CD4-positive, alpha-beta memory T cell (primary cell): Measurements from ENCODE around the gene CFAP97D2. TPM values are rescaled to one million over a fixed set of nuclear protein-coding genes. Genes with fewer than 3 reads are reported as not detected.
"Not testable (repeated sequence)": the region's sequence is repeated elsewhere in the genome, so short reads cannot be mapped to it uniquely, and the experiment has no call there.

ENCODE experiments used
- CTCF ChIA-PET: fragments of 350-600 bp; sonication (Branson Sonifier 250); formaldehyde crosslinking; loops from one replicate; lab custom pipeline; 2021; ENCODE audit warnings: inconsistent platforms; ENCODE audit not compliant: partially characterized antibody; lab: Charles Lee
- POLR2A ChIA-PET: fragments of 350-600 bp; sonication (Branson Sonifier 250); formaldehyde crosslinking; loops from one replicate; lab custom pipeline; 2021; ENCODE audit not compliant: partially characterized antibody; lab: Charles Lee
- DNase-seq, 5 donors: peaks; one replicate each; pipeline versions ENCODE4 v3.0.0 to v3.0.0-alpha.2; 2020 to 2022; ENCODE audit warnings: mixed read lengths in 1 of 5
- H3K27ac ChIP-seq: one replicate; pipeline ENCODE4 v1.7.0; 2013; ENCODE audit warnings: low read depth, low read length
- H3K27me3 ChIP-seq: 2 replicates; pipeline ENCODE4 v1.7.0; 2013; ENCODE audit warnings: mild to moderate bottlenecking, low read length, moderate library complexity; ENCODE audit not compliant: insufficient read depth
- H3K36me3 ChIP-seq: 2 replicates; pipeline ENCODE4 v1.7.0; 2013; ENCODE audit warnings: mild to moderate bottlenecking, low read length, moderate library complexity; ENCODE audit not compliant: insufficient read depth
- H3K4me1 ChIP-seq: 2 replicates; pipeline ENCODE4 v1.7.0; 2013; ENCODE audit warnings: mild to moderate bottlenecking, low read length, moderate library complexity; ENCODE audit not compliant: insufficient read depth
- H3K4me3 ChIP-seq, 2 donors: one replicate each; pipeline ENCODE4 v1.7.0; 2013; ENCODE audit warnings: low read length in 2 of 2, mild to moderate bottlenecking in 1 of 2
- H3K9me3 ChIP-seq, 2 donors: one replicate each; pipeline ENCODE4 v1.7.0; 2013; ENCODE audit warnings: low read length in 2 of 2, control low read depth in 1 of 2; ENCODE audit not compliant: control insufficient read depth in 1 of 2
- H3K27ac Mint-ChIP-seq, 7 donors: one replicate each; pipeline ENCODE4 v1.8.0; 2020 to 2021; ENCODE audit warnings: mixed read lengths in 7 of 7, mild to moderate bottlenecking in 6 of 7, inconsistent platforms in 3 of 7, moderate library complexity in 3 of 7
- H3K27me3 Mint-ChIP-seq, 2 donors: one replicate each; pipeline ENCODE4 v1.8.0; 2020 to 2021; ENCODE audit warnings: mixed read lengths in 2 of 2
- H3K36me3 Mint-ChIP-seq, 2 donors: one replicate each; pipeline ENCODE4 v1.8.0; 2020 to 2021; ENCODE audit warnings: mixed read lengths in 2 of 2, inconsistent platforms in 1 of 2, mild to moderate bottlenecking in 1 of 2
- H3K4me1 Mint-ChIP-seq, 4 donors: one replicate each; pipeline ENCODE4 v1.8.0; 2020 to 2021; ENCODE audit warnings: mixed read lengths in 4 of 4, mild to moderate bottlenecking in 1 of 4
- H3K4me3 Mint-ChIP-seq, 8 donors: one replicate each; pipeline ENCODE4 v1.8.0; 2020 to 2021; ENCODE audit warnings: mixed read lengths in 8 of 8, mild to moderate bottlenecking in 7 of 8, moderate library complexity in 6 of 8, inconsistent platforms in 3 of 8
- H3K9me3 Mint-ChIP-seq, 8 donors: one replicate each; pipeline ENCODE4 v1.8.0; 2020 to 2021; ENCODE audit warnings: mixed read lengths in 8 of 8, mild to moderate bottlenecking in 5 of 8, inconsistent platforms in 3 of 8, moderate library complexity in 1 of 8
- intact Hi-C: fragments of 100-400 bp; cut with micrococcal nuclease; formaldehyde crosslinking; loops from one replicate; pipeline ENCODE4 v1.15.1; 2023
- polyA plus RNA-seq, 2 donors: library from polyadenylated mRNA; unstranded; fragments of 300-500 nt; fragmentation: Illumina TruSeq; gene quantifications; one replicate each; pipeline ENCODE4 v1.2.3, GENCODE V29; 2021
- total RNA-seq, 2 experiments: library from RNA; stranded (reverse); gene quantifications; one replicate each; pipeline ENCODE4 v1.2.3, GENCODE V29; 2021

Gene CFAP97D2
- total and polyA plus RNA-seq, 4 experiments from 2014 or later = not detected

DNA sequence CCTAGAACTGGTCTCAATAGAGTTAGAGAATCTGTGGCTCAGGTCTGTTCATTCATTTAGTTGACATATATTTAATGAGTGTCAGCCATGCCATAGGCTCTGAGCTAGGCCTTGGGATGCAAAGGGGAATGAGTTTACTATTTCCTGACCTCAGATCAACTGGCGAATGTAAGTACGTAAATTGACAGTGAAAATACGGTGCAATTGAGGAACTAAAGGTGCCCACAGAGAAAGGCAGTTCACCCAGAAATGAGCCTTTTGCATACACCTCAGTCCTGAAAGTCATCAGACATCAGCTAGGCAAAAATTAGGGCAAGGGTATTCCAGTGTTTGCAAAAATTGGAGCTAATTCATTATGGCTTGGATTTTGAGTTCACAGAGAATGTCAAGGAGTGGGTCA lies 81.8 kb downstream of the CFAP97D2 start:
- peaks cover 60% of the 10 kb centered on the region for H3K4me1 ChIP-seq
- peaks cover 36 to 60% (median 47%) of the 10 kb centered on the region in 4 donors for H3K4me1 Mint-ChIP-seq
- ChIA-PET CTCF (no interaction called here), POLR2A (interaction anchor here (2.2 kb wide), 1 partner anchor 20 kb away, joined by 9 read pairs; the partner anchor contains the start of gene UPF3A)
- peak overlapping the region in 4 of 7 donors; percentile 67 to 88 (median 78) for H3K27ac Mint-ChIP-seq
- H3K4me3 ChIP-seq = no peak overlapping the region
- peaks cover 52% of the 10 kb centered on the region for H3K36me3 ChIP-seq
- DNase-seq = no peak
- no peaks in the 10 kb centered on the region for H3K9me3 Mint-ChIP-seq
- no peaks in the 10 kb centered on the region for H3K27me3 ChIP-seq
- no peak overlapping the region for H3K27ac ChIP-seq
- H3K27me3 Mint-ChIP-seq = no peaks in the 10 kb centered on the region
- H3K4me3 Mint-ChIP-seq = peak overlapping the region in 1 of 8 donors; percentile 3
- peaks cover 71 to 75% of the 10 kb centered on the region in 2 donors for H3K36me3 Mint-ChIP-seq
- no peaks in the 10 kb centered on the region for H3K9me3 ChIP-seq
- intact Hi-C loops = no loop called here

- H3K36me3 Mint-ChIP-seq = peaks cover 72 to 75% of the 10 kb centered on the region in 2 donors
- no peak overlapping the region for H3K4me3 ChIP-seq
- POLR2A ChIA-PET = interaction anchor here (2.2 kb wide), 1 partner anchor 19 kb away, joined by 9 read pairs; the partner anchor contains the start of gene UPF3A
- H3K36me3 ChIP-seq = peaks cover 55% of the 10 kb centered on the region
- intact Hi-C loops = no loop called here
- no peak for DNase-seq
- peaks cover 54% of the 10 kb centered on the region for H3K4me1 ChIP-seq
- H3K27ac Mint-ChIP-seq = peak overlapping the region; percentile 27 to 88 (median 78)
- no peaks in the 10 kb centered on the region for H3K27me3 ChIP-seq
- CTCF ChIA-PET = no interaction called here
- H3K27ac ChIP-seq = no peak overlapping the region
- peaks cover 38 to 66% (median 47%) of the 10 kb centered on the region in 4 donors for H3K4me1 Mint-ChIP-seq
- H3K27me3 Mint-ChIP-seq = no peaks in the 10 kb centered on the region
- H3K4me3 Mint-ChIP-seq = peak overlapping the region in 2 of 8 donors; percentile 3 to 40
- no peaks in the 10 kb centered on the region for H3K9me3 ChIP-seq
- no peaks in the 10 kb centered on the region for H3K9me3 Mint-ChIP-seq
Observed at GRCh38 chr13:114261328-114261965, 82.4 kb downstream of the CFAP97D2 start.

DNA sequence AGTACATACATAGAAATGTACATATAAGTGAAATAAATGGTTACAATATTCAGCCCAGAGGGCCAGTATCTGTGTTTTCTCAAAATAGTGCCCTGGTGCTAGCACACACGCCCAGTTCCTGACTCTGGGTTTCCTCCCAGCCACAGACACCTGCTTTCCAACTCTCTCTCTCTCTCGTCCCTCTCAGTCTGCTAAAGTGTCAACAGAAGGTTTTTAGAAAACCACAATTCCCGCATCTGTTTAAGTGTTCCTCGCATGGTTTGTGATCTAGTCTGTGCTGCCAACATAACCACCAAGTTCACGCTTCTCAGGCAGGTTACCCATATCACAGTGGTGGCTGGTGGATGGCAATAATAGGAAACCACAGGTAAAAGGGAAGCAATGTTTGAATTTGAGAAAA lies 84.5 kb downstream of the CFAP97D2 start:
- H3K36me3 ChIP-seq = peaks cover 38% of the 10 kb centered on the region
- peaks cover 65% of the 10 kb centered on the region for H3K4me1 ChIP-seq
- peak overlapping the region; percentile 37 to 80 (median 69) for H3K4me3 Mint-ChIP-seq
- peaks cover 74 to 80% of the 10 kb centered on the region in 2 donors for H3K36me3 Mint-ChIP-seq
- H3K27ac ChIP-seq = peak overlapping the region; percentile 11
- no peaks in the 10 kb centered on the region for H3K27me3 Mint-ChIP-seq
- DNase-seq = peak; percentile 41 to 59 (median 45)
- H3K4me1 Mint-ChIP-seq = peaks cover 41 to 79% (median 56%) of the 10 kb centered on the region in 4 donors
- CTCF ChIA-PET = no interaction called here
- no peaks in the 10 kb centered on the region for H3K9me3 ChIP-seq
- POLR2A ChIA-PET = no interaction called here
- H3K9me3 Mint-ChIP-seq = no peaks in the 10 kb centered on the region
- peak overlapping the region in 1 of 2 donors; percentile 20 for H3K4me3 ChIP-seq
- intact Hi-C loops = no loop called here
- no peaks in the 10 kb centered on the region for H3K27me3 ChIP-seq
- H3K27ac Mint-ChIP-seq = peak overlapping the region; percentile 4 to 89 (median 78)

- intact Hi-C loops, H3K9me3 ChIP-seq, H3K27ac Mint-ChIP-seq, H3K4me3 ChIP-seq, H3K27me3 Mint-ChIP-seq, H3K9me3 Mint-ChIP-seq, DNase-seq, POLR2A ChIA-PET, H3K4me3 Mint-ChIP-seq, H3K27me3 ChIP-seq, H3K27ac ChIP-seq, CTCF ChIA-PET: not testable (repeated sequence)
- Histone ChIP-seq H3K4me1 (peaks cover 71% of the 10 kb centered on the region), H3K36me3 (peaks cover 34% of the 10 kb centered on the region)
- Mint-ChIP-seq H3K36me3 (peaks cover 77 to 81% of the 10 kb centered on the region in 2 donors), H3K4me1 (peaks cover 43 to 85% (median 61%) of the 10 kb centered on the region in 4 donors)
Observed at GRCh38 chr13:114264313-114264712, 85.3 kb downstream of the CFAP97D2 start.

DNA sequence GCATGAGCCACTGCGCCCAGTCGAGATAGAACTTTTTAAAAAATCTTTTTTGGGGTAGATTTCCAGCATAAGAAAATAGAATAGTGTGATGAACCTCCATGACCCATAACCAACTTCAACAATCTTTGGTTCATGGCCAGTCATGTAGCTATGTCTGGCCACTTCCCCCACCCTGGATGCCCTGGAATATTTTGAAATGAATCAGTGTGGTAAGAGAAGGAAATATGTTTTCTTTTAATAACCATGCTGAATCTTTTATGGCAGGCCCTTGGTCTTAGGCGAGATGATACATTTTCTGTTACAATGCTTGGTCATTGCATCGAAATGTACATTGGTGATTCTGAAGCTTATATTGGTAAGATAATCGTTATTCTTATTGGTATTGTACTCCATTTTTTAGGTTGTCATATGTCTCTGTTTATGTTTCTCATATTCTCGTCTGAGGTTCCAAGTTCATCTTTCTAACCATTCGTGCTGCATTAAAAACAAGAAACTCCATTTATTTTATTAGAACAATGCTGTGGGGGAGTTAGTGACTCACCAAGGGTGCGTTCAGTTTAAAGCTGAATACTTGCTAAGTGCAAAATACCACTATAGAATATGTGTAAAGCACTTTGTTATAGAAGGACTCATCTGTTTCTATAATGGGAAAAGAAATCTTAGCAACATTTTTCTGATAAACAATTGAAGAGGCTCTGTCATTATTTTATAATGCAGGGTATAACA lies 86.0 kb downstream of the CFAP97D2 start:
- Mint-ChIP-seq H3K4me1 (peaks cover 42 to 80% (median 56%) of the 10 kb centered on the region in 4 donors), H3K4me3 (peak overlapping the region in 2 of 8 donors; percentile 13 to 59), H3K9me3 (no peaks in the 10 kb centered on the region), H3K27ac (peak overlapping the region in 2 of 7 donors; percentile 39 to 41), H3K36me3 (peaks cover 73 to 77% of the 10 kb centered on the region in 2 donors), H3K27me3 (no peaks in the 10 kb centered on the region)
- Histone ChIP-seq H3K36me3 (peaks cover 27% of the 10 kb centered on the region), H3K27me3 (no peaks in the 10 kb centered on the region), H3K4me3 (no peak overlapping the region), H3K9me3 (no peaks in the 10 kb centered on the region), H3K27ac (no peak overlapping the region), H3K4me1 (peaks cover 65% of the 10 kb centered on the region)
- CTCF ChIA-PET = interaction anchor here (1.2 kb wide), 1 partner anchor 29 kb away, joined by 3 read pairs; no protein-coding TSS in a partner anchor
- DNase-seq = no peak
- POLR2A ChIA-PET = interaction anchor here (2.1 kb wide), 1 partner anchor 17 kb away, joined by 11 read pairs; the partner anchor contains the start of gene UPF3A
- intact Hi-C loops = no loop called here

GRCh38 chr13:114266241-114266640 lies 87.2 kb downstream of the CFAP97D2 start:
- intact Hi-C loops = loop anchor here (2.0 kb wide), 1 partner anchor 15 kb away; the partner anchor contains the start of gene UPF3A
- ChIA-PET CTCF (interaction anchor here (1.2 to 1.6 kb wide), 2 partner anchors 14 to 30 kb away, joined by 3 read pairs; no protein-coding TSS in a partner anchor), POLR2A (interaction anchor here (1.0 to 2.1 kb wide), 2 partner anchors 12 to 15 kb away, joined by 7 to 11 read pairs; partner anchors contain the start of gene UPF3A)
- Histone ChIP-seq H3K4me1 (peaks cover 57% of the 10 kb centered on the region), H3K27ac (no peak overlapping the region), H3K36me3 (peaks cover 17% of the 10 kb centered on the region), H3K9me3 (no peaks in the 10 kb centered on the region), H3K27me3 (no peaks in the 10 kb centered on the region), H3K4me3 (no peak overlapping the region)
- peak in 1 of 5 donors; percentile 38 for DNase-seq
- H3K36me3 Mint-ChIP-seq = peaks cover 67 to 71% of the 10 kb centered on the region in 2 donors
- H3K27ac Mint-ChIP-seq = peak overlapping the region in 5 of 7 donors; percentile 22 to 75 (median 55)
- H3K4me3 Mint-ChIP-seq = peak overlapping the region in 7 of 8 donors; percentile 20 to 78 (median 58)
- no peaks in the 10 kb centered on the region for H3K9me3 Mint-ChIP-seq
- no peaks in the 10 kb centered on the region for H3K27me3 Mint-ChIP-seq
- peaks cover 36 to 68% (median 48%) of the 10 kb centered on the region in 4 donors for H3K4me1 Mint-ChIP-seq
